ENCODE data around the gene MIA3.
"Not testable (repeated sequence)": the region's sequence is repeated elsewhere in the genome, so short reads cannot be mapped to it uniquely, and the experiment has no call there.

MIA3 gene

DNA sequence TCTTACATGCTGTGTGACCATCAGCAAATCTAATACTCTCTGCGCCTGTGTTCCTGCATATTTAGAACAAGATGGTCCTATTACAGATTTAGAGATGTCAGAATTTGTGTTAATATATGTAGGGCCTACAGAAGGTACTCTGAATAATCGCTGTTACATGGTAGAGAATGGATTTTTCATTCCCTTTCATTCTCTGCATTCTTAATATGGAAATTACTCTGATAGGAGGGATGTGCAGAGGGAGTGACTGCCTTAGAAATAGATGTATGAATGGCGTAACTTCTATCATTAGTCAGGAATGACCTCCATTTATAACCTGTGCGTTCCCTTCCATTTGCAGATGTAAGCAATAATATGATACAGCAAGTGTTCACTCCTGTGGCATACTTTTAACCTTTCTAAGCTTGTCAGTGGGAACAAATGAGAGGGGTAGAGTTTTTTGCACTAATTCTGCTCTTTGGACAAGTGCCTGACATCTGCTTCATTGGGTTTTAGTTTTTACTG lies 45.6 kb downstream of the MIA3 start:
- ATAC-seq (ENCODE audit: low read depth) (no peak), DNase-seq (ENCODE audit: low spot score) (no peak)
- Histone ChIP-seq H3K27ac (ENCODE audit: poor library complexity, severe bottlenecking) (no peak overlapping the region), H3K4me3 (ENCODE audit: severe bottlenecking) (no peak overlapping the region), H3K4me1 (ENCODE audit: insufficient read depth, poor library complexity, severe bottlenecking) (no peaks in the 10 kb centered on the region), H3K9me3 (ENCODE audit: severe bottlenecking) (no peaks in the 10 kb centered on the region), H3K27me3 (ENCODE audit: insufficient read depth, poor library complexity, severe bottlenecking) (no peaks in the 10 kb centered on the region), H3K36me3 (ENCODE audit: low read depth) (peaks cover 48% of the 10 kb centered on the region)
- TF ChIP-seq, protein P1, sequence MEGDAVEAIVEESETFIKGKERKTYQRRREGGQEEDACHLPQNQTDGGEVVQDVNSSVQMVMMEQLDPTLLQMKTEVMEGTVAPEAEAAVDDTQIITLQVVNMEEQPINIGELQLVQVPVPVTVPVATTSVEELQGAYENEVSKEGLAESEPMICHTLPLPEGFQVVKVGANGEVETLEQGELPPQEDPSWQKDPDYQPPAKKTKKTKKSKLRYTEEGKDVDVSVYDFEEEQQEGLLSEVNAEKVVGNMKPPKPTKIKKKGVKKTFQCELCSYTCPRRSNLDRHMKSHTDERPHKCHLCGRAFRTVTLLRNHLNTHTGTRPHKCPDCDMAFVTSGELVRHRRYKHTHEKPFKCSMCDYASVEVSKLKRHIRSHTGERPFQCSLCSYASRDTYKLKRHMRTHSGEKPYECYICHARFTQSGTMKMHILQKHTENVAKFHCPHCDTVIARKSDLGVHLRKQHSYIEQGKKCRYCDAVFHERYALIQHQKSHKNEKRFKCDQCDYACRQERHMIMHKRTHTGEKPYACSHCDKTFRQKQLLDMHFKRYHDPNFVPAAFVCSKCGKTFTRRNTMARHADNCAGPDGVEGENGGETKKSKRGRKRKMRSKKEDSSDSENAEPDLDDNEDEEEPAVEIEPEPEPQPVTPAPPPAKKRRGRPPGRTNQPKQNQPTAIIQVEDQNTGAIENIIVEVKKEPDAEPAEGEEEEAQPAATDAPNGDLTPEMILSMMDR (IDR thresholded peaks at IDR 0.05; ENCODE audit: poor library complexity, severe bottlenecking): no peak

GRCh38 chr1:222665964-222666363 lies 48.1 kb downstream of the MIA3 start:
- Histone ChIP-seq H3K4me3 (ENCODE audit: severe bottlenecking) (no peak overlapping the region), H3K9me3 (ENCODE audit: severe bottlenecking) (no peaks in the 10 kb centered on the region), H3K36me3 (ENCODE audit: low read depth) (peaks cover 38% of the 10 kb centered on the region), H3K27me3 (ENCODE audit: insufficient read depth, poor library complexity, severe bottlenecking) (no peaks in the 10 kb centered on the region), H3K4me1 (ENCODE audit: insufficient read depth, poor library complexity, severe bottlenecking) (no peaks in the 10 kb centered on the region), H3K27ac (ENCODE audit: poor library complexity, severe bottlenecking) (no peak overlapping the region)
- DNase-seq (ENCODE audit: low spot score) (no peak), ATAC-seq (ENCODE audit: low read depth) (no peak)
- TF ChIP-seq, protein P1 (IDR thresholded peaks at IDR 0.05; ENCODE audit: poor library complexity, severe bottlenecking): no peak

GRCh38 chr1:222668184-222668583 lies 50.3 kb downstream of the MIA3 start:
- not testable (repeated sequence) for H3K9me3 ChIP-seq (ENCODE audit: severe bottlenecking); ATAC-seq (ENCODE audit: low read depth); H3K4me3 ChIP-seq (ENCODE audit: severe bottlenecking); H3K27ac ChIP-seq (ENCODE audit: poor library complexity, severe bottlenecking); H3K27me3 ChIP-seq (ENCODE audit: insufficient read depth, poor library complexity, severe bottlenecking); DNase-seq (ENCODE audit: low spot score); H3K4me1 ChIP-seq (ENCODE audit: insufficient read depth, poor library complexity, severe bottlenecking)
- peaks cover 25% of the 10 kb centered on the region for H3K36me3 ChIP-seq (ENCODE audit: low read depth)

GRCh38 chr1:222669107-222669506 lies 51.2 kb downstream of the MIA3 start:
- not testable (repeated sequence) for H3K4me1 ChIP-seq (ENCODE audit: insufficient read depth, poor library complexity, severe bottlenecking); H3K4me3 ChIP-seq (ENCODE audit: severe bottlenecking); H3K27ac ChIP-seq (ENCODE audit: poor library complexity, severe bottlenecking); ATAC-seq (ENCODE audit: low read depth); DNase-seq (ENCODE audit: low spot score); H3K27me3 ChIP-seq (ENCODE audit: insufficient read depth, poor library complexity, severe bottlenecking); H3K9me3 ChIP-seq (ENCODE audit: severe bottlenecking)
- peaks cover 16% of the 10 kb centered on the region; the same call in 1 of the 2 replicates for H3K36me3 ChIP-seq (ENCODE audit: low read depth)

DNA sequence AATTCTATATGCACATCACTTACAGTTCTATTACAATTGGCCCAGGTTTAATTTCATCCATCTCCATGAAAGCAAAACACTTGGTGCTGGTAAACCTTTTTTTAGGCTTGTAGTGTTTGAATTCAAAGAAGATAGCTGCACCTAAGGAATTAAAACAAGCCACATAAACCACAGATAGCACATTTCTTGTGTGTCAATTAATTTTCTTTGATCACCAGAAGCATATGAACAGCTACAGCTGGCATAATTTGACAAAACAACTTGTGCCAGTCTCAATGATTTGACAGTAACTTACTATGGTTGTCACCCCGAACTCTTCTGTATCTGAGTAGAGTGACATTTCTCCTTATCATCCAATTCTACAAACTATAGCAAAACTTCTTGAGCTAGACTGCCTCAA lies 52.2 kb downstream of the MIA3 start:
- ATAC-seq (ENCODE audit: low read depth): no peak
- no peak for DNase-seq (ENCODE audit: low spot score)
- H3K4me3 ChIP-seq (ENCODE audit: severe bottlenecking): no peak overlapping the region
- no peaks in the 10 kb centered on the region for H3K9me3 ChIP-seq (ENCODE audit: severe bottlenecking)
- peaks cover 16% of the 10 kb centered on the region for H3K36me3 ChIP-seq (ENCODE audit: low read depth)
- no peak overlapping the region for H3K27ac ChIP-seq (ENCODE audit: poor library complexity, severe bottlenecking)
- no peaks in the 10 kb centered on the region for H3K4me1 ChIP-seq (ENCODE audit: insufficient read depth, poor library complexity, severe bottlenecking)
- H3K27me3 ChIP-seq (ENCODE audit: insufficient read depth, poor library complexity, severe bottlenecking): no peaks in the 10 kb centered on the region
- TF ChIP-seq, protein P1 (IDR thresholded peaks at IDR 0.05; ENCODE audit: poor library complexity, severe bottlenecking): no peak

DNA sequence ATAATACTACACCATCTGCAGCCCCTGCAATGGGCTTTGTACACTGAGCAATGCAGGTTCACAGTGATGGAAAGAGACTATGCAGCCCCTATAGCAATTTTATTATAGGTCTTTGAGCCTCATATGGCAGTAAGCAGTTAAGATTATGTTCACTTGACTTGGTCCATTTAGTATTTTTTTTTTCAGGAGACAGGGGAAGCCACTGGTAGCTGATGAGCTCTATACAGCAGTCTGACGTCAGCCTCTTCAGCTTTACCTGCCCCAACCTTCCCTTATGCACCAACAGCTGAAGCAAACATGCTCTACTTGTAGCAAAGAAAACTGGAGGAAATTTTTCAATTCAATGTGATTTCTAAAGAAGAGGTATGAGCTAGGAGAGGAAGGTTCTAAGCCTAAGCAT lies 62.2 kb downstream of the MIA3 start:
- ATAC-seq (ENCODE audit: low read depth): no peak
- Histone ChIP-seq H3K36me3 (ENCODE audit: low read depth) (no peaks in the 10 kb centered on the region; the same call in 1 of the 2 replicates), H3K4me1 (ENCODE audit: insufficient read depth, poor library complexity, severe bottlenecking) (no peaks in the 10 kb centered on the region), H3K4me3 (ENCODE audit: severe bottlenecking) (no peak overlapping the region), H3K27me3 (ENCODE audit: insufficient read depth, poor library complexity, severe bottlenecking) (no peaks in the 10 kb centered on the region), H3K9me3 (ENCODE audit: severe bottlenecking) (no peaks in the 10 kb centered on the region), H3K27ac (ENCODE audit: poor library complexity, severe bottlenecking) (no peak overlapping the region)
- DNase-seq (ENCODE audit: low spot score): no peak
- TF ChIP-seq, protein P1 (IDR thresholded peaks at IDR 0.05; ENCODE audit: poor library complexity, severe bottlenecking): no peak

Measured in RWPE2 (cell line).